Osteoblast (primary cell): Measurements from ENCODE around the gene DOCK1. TPM values are rescaled to one million over a fixed set of nuclear protein-coding genes. Genes with fewer than 3 reads are reported as not detected.

ENCODE experiments used
- DNase-seq: peaks from one replicate; pipeline ENCODE4 v3.0.0; 2011; ENCODE audit warnings: low spot score, mixed read lengths; ENCODE audit not compliant: insufficient read length; ENCODE audit errors: missing footprints
- H2AFZ ChIP-seq: 2 replicates; pipeline ENCODE4 v1.6.0; 2011; ENCODE audit warnings: mild to moderate bottlenecking, low read length
- H3K27ac ChIP-seq: 2 replicates; pipeline ENCODE4 v1.5.1; 2011; ENCODE audit warnings: mild to moderate bottlenecking, low read depth, low read length, moderate library complexity
- H3K27me3 ChIP-seq: 2 replicates; pipeline ENCODE4 v1.6.0; 2012; ENCODE audit warnings: mild to moderate bottlenecking, control low read depth, inconsistent platforms, low read length, moderate library complexity; ENCODE audit not compliant: insufficient read depth
- H3K36me3 ChIP-seq: 2 replicates; pipeline ENCODE4 v1.5.1; 2011; ENCODE audit warnings: mild to moderate bottlenecking, low read length, control low read depth, moderate library complexity; ENCODE audit not compliant: insufficient read depth
- H3K4me1 ChIP-seq: 2 replicates; pipeline ENCODE4 v1.5.1; 2011; ENCODE audit warnings: mild to moderate bottlenecking, low read length, control low read depth, moderate library complexity; ENCODE audit not compliant: insufficient read depth
- H3K4me2 ChIP-seq: 2 replicates; pipeline ENCODE4 v1.6.0; 2011; ENCODE audit warnings: mild to moderate bottlenecking, low read length; ENCODE audit not compliant: insufficient read depth
- H3K4me3 ChIP-seq: fragments of 200-600 bp; sonication (generic); 3 replicates; pipeline ENCODE4 v1.5.1; 2012; ENCODE audit warnings: mild to moderate bottlenecking, low read length, inconsistent platforms; ENCODE audit not compliant: insufficient read depth
- H3K79me2 ChIP-seq: 2 replicates; pipeline ENCODE4 v1.6.0; 2012; ENCODE audit warnings: mild to moderate bottlenecking, low read length, control low read depth, inconsistent platforms; ENCODE audit not compliant: insufficient read depth
- H3K9me3 ChIP-seq: 2 replicates; pipeline ENCODE4 v1.5.1; 2011; ENCODE audit warnings: low read depth, low read length, control low read depth
- H4K20me1 ChIP-seq: 2 replicates; pipeline ENCODE4 v1.6.0; 2012; ENCODE audit warnings: mild to moderate bottlenecking, low read length, control low read depth; ENCODE audit not compliant: insufficient read depth
- CTCF ChIP-seq: IDR thresholded peaks from 2 replicates; pipeline ENCODE4 v1.5.1; 2011; ENCODE audit warnings: mild to moderate bottlenecking, low read depth, low read length, moderate library complexity; ENCODE audit errors: extremely low read depth
- total RNA-seq: library from RNA; depleted of rRNA; stranded (reverse); fragments of >200 nt; gene quantifications from 2 replicates; pipeline ENCODE4 v1.2.3, GENCODE V29; 2012

The DOCK1 gene
- total RNA-seq, 1 donor: 80.3 TPM

GRCh38 chr10:127325506-127325905 is 420.3 kb downstream of the DOCK1 start:
- no peaks in the 10 kb centered on the region for H3K4me1 ChIP-seq
- no peak overlapping the region for H3K4me3 ChIP-seq
- no peaks in the 10 kb centered on the region for H3K36me3 ChIP-seq
- H3K9me3 ChIP-seq: no peaks in the 10 kb centered on the region
- H3K27ac ChIP-seq: no peak overlapping the region
- H2AFZ ChIP-seq: no peak overlapping the region
- no peak for TF ChIP-seq CTCF
- H3K4me2 ChIP-seq: no peak overlapping the region
- H3K79me2 ChIP-seq: no peaks in the 10 kb centered on the region
- no peak for DNase-seq
- H4K20me1 ChIP-seq: no peaks in the 10 kb centered on the region
- H3K27me3 ChIP-seq: no peaks in the 10 kb centered on the region

GRCh38 chr10:127326883-127327282 is 421.7 kb downstream of the DOCK1 start:
- TF ChIP-seq CTCF: no peak
- H3K27me3 ChIP-seq: no peaks in the 10 kb centered on the region
- no peaks in the 10 kb centered on the region for H4K20me1 ChIP-seq
- no peaks in the 10 kb centered on the region for H3K79me2 ChIP-seq
- H3K4me3 ChIP-seq: no peak overlapping the region
- no peaks in the 10 kb centered on the region for H3K9me3 ChIP-seq
- no peaks in the 10 kb centered on the region for H3K36me3 ChIP-seq
- H2AFZ ChIP-seq: no peak overlapping the region
- no peak overlapping the region for H3K27ac ChIP-seq
- H3K4me1 ChIP-seq: no peaks in the 10 kb centered on the region
- H3K4me2 ChIP-seq: no peak overlapping the region
- DNase-seq: no peak

- H3K4me1 ChIP-seq: no peaks in the 10 kb centered on the region
- H3K4me3 ChIP-seq: no peak overlapping the region
- no peaks in the 10 kb centered on the region for H3K9me3 ChIP-seq
- no peaks in the 10 kb centered on the region for H3K27me3 ChIP-seq
- H2AFZ ChIP-seq: no peak overlapping the region
- no peak overlapping the region for H3K27ac ChIP-seq
- DNase-seq: no peak
- no peak overlapping the region for H3K4me2 ChIP-seq
- TF ChIP-seq CTCF: no peak
- no peaks in the 10 kb centered on the region for H3K79me2 ChIP-seq
- H4K20me1 ChIP-seq: peaks cover 3% of the 10 kb centered on the region
- H3K36me3 ChIP-seq: no peaks in the 10 kb centered on the region
These were observed 426.5 kb downstream of the DOCK1 start for GRCh38 chr10:127331696-127332095.

- Histone ChIP-seq H3K4me2 (no peak overlapping the region), H3K27ac (no peak overlapping the region), H3K79me2 (no peaks in the 10 kb centered on the region), H3K4me1 (no peaks in the 10 kb centered on the region), H2AFZ (no peak overlapping the region), H3K36me3 (no peaks in the 10 kb centered on the region), H4K20me1 (peaks cover 6% of the 10 kb centered on the region), H3K27me3 (no peaks in the 10 kb centered on the region), H3K4me3 (no peak overlapping the region), H3K9me3 (no peaks in the 10 kb centered on the region)
- DNase-seq: no peak
- TF ChIP-seq CTCF: no peak
These were observed 427.4 kb downstream of the DOCK1 start for GRCh38 chr10:127332631-127333030.
